ENCODE results near the gene NAPSA. TPM values are rescaled to one million over a fixed set of nuclear protein-coding genes. Genes with fewer than 3 reads are reported as not detected.

The NAPSA gene
- under 1 TPM in 2 of 10 donors, not detected in 8; 0.22 to 0.56 TPM for total RNA-seq
- polyA plus RNA-seq = 1 to 10 TPM in 1 of 2 donors, under 1 TPM in 1; 0.25 to 1.1 TPM
- long read RNA-seq, donor 1 = 0 reads
- long read RNA-seq, donor 2 = 0 reads
- long read RNA-seq, donor 3 = 0 reads

DNA sequence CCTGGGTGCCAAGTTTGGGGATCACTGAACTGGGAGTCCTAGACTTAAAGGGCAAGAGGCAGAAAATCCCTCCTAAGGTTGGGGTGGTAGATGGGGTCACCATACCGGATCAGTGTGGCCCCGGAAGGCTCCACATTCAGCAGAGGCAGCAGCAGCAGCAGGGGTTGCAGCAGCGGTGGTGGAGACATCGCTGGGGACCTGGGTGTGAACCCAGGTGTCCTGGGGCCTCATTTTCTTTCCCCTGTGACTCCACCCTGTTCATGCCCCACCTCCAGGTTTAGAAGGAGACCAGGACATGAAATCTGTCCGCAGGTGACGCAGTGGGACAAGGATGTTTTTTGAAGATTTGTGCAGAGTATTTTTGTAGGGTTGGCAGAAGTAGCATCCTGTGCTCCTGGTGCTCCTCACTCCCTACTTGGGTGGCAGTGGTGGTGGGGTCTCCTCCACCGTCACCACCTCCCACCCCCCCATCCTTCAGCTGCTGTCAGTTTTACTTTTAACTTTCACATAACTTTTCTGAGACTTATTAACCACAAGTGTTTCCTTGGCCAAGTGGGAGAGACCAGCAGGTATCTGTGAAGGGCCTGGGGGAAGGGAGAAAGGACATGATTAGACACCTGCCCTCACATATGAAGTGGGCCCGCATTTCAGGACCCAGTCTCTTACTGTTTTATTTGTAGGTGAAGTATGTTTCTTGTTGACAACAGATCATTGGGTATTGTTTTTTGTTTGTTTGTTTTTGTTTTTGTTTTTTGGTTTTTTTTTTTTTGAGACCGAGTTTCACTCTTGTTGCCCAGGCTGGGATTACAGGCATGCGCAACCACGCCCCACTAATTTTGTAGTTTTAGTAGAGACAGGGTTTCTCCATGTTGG, at the start of gene NAPSA:
Gene NAPSA (minus strand): TSS at position 206 of the 873 bp plus-strand sequence. CDS start 18 bp downstream, at position 188.
- 83 to 84% methylated on average over 11 of the region's 11 CpGs for WGBS, 2 donors
- no peak for ATAC-seq
- intact Hi-C loops (cut with DNase I) = loop anchor here in 8 of 10 donors (2.0 to 10.0 kb wide), 6 partner anchors 47 to 419 kb away; partner anchors contain the start of gene SPIB (in 1 of the 8)

DNA sequence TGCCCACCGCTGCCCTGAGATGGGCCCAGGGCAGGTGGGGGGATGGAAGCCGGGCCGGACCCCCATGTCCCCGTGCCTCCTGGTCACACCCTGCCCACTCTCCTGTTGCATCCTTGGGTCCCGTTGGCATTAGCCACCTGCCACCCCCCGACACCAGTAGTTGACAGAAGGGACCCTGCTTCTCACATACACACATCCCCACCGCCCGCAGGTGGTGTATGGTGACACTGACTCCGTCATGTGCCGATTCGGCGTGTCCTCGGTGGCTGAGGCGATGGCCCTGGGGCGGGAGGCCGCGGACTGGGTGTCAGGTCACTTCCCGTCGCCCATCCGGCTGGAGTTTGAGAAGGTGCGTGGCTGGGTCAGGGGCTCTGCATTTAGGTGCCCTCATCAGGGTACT, 48.1 kb upstream of the NAPSA start:
- no peak for DNase-seq
- intact Hi-C loops (cut with DNase I) = loop anchor here in 3 of 10 donors (5.0 kb wide), 2 partner anchors 41 to 46 kb away; partner anchors contain the start of gene NAPSA (in 2 of the 3)
- H3K27me3 ChIP-seq = peaks cover 2 to 17% (median 14%) of the 10 kb centered on the region in 7 donors
- WGBS, 2 donors = 95 to 96% methylated on average over 21 of the region's 21 CpGs
- no peak overlapping the region for H3K27ac ChIP-seq
- H3K4me1 ChIP-seq = peaks cover 0 to 14% (median 0%) of the 10 kb centered on the region in 9 donors
- no peak overlapping the region for H3K4me3 ChIP-seq
- peaks cover 0 to 27% (median 0%) of the 10 kb centered on the region in 9 donors for H3K36me3 ChIP-seq
- no peak for ATAC-seq
- H3K9me3 ChIP-seq = peaks cover 0 to 6% (median 0%) of the 10 kb centered on the region in 11 donors
- TF ChIP-seq, protein P1, sequence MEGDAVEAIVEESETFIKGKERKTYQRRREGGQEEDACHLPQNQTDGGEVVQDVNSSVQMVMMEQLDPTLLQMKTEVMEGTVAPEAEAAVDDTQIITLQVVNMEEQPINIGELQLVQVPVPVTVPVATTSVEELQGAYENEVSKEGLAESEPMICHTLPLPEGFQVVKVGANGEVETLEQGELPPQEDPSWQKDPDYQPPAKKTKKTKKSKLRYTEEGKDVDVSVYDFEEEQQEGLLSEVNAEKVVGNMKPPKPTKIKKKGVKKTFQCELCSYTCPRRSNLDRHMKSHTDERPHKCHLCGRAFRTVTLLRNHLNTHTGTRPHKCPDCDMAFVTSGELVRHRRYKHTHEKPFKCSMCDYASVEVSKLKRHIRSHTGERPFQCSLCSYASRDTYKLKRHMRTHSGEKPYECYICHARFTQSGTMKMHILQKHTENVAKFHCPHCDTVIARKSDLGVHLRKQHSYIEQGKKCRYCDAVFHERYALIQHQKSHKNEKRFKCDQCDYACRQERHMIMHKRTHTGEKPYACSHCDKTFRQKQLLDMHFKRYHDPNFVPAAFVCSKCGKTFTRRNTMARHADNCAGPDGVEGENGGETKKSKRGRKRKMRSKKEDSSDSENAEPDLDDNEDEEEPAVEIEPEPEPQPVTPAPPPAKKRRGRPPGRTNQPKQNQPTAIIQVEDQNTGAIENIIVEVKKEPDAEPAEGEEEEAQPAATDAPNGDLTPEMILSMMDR (IDR thresholded peaks at IDR 0.05) = no peak

More for the DNA sequence above, at the start of gene NAPSA:
- DNase-seq = no peak
- no peaks in the 10 kb centered on the region for H3K36me3 ChIP-seq
- H3K27ac ChIP-seq = no peak within 1 kb of the TSS
- H3K9me3 ChIP-seq = no peaks in the 10 kb centered on the region
- TF ChIP-seq, protein P1 (IDR thresholded peaks at IDR 0.05) = no peak
- no peaks in the 10 kb centered on the region for H3K27me3 ChIP-seq
- peaks cover 0 to 16% (median 5%) of the 10 kb centered on the region in 9 donors for H3K4me1 ChIP-seq
- H3K4me3 ChIP-seq = no peak within 1 kb of the TSS

DNA sequence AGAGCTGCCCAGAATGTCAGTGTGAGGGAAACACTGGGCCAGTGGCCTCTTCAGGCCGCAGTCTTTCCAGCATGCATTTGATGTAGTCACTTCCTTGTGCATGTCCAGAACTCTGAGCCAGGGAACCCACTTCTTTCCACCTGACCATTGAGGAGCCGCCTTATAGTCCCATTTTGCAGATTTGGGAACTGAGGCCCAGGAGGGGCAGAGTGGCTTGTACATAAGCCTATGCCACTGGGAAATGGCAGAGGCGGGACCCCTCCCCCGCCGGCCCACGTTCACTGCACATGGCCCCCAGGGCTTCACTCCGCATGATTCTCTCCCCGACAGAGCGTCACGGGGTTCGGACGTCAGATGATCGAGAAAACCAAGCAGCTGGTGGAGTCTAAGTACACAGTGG, 47.7 kb upstream of the NAPSA start:
- H3K36me3 ChIP-seq = peaks cover 0 to 28% (median 0%) of the 10 kb centered on the region in 9 donors
- ATAC-seq (no peak), DNase-seq (no peak)
- H3K27ac ChIP-seq = no peak overlapping the region
- TF ChIP-seq, protein P1 (IDR thresholded peaks at IDR 0.05) = no peak
- 93 to 94% methylated on average over 13 of the region's 13 CpGs for WGBS, 2 donors
- intact Hi-C loops (cut with DNase I) = loop anchor here in 3 of 10 donors (5.0 kb wide), 2 partner anchors 41 to 46 kb away; partner anchors contain the start of gene NAPSA (in 2 of the 3)
- H3K9me3 ChIP-seq = peaks cover 0 to 6% (median 0%) of the 10 kb centered on the region in 11 donors
- H3K27me3 ChIP-seq = peaks cover 0 to 13% (median 9%) of the 10 kb centered on the region in 7 donors
- peaks cover 0 to 13% (median 0%) of the 10 kb centered on the region in 9 donors for H3K4me1 ChIP-seq
- H3K4me3 ChIP-seq = no peak overlapping the region

DNA sequence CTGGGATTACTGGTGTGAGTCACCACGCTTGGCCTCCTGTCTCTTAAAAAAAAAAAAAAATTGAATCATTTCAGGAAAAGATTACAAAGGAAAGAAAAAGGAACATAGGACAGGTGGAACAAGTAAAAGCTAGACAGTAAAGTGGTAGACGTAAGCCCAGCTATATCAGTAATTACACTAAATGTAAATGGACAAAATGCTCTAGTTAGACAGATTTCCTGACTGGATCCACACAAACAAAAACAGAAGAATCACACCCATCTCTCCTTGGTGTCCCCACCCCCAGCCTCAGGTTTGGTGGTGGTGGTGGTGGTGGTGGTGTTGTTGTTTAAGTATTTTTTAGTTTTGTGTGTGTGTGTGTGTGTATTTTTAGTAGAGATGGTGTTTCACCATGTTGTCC, 47.0 kb upstream of the NAPSA start:
- TF ChIP-seq, protein P1 (IDR thresholded peaks at IDR 0.05) = no peak
- Histone ChIP-seq H3K9me3 (peaks cover 0 to 6% (median 0%) of the 10 kb centered on the region in 11 donors), H3K4me1 (peaks cover 0 to 13% (median 0%) of the 10 kb centered on the region in 9 donors), H3K4me3 (no peak overlapping the region), H3K27me3 (peaks cover 0 to 6% (median 2%) of the 10 kb centered on the region in 7 donors), H3K36me3 (peaks cover 0 to 29% (median 0%) of the 10 kb centered on the region in 9 donors), H3K27ac (no peak overlapping the region)
- ATAC-seq = no peak
- DNase-seq = no peak
- 97 to 100% methylated on average over 2 of the region's 2 CpGs for WGBS, 2 donors
- intact Hi-C loops (cut with DNase I) = loop anchor here in 3 of 10 donors (5.0 kb wide), 2 partner anchors 40 to 45 kb away; partner anchors contain the start of gene NAPSA (in 2 of the 3)
